Cardiac fibroblast (primary cell): ENCODE results near the gene PPARGC1A.

Experiments used
- DNase-seq, 2 donors: peaks; one replicate each; pipeline versions ENCODE4 v3.0.0 to v3.0.0-alpha.2; 2010; ENCODE audit warnings: low read depth in 2 of 2
- H3K4me3 ChIP-seq, 2 donors: replicated peaks in 1 of 2; 1 replicate in 1 of 2; 2 replicates in 1 of 2; pipeline ENCODE4 v1.5.1; 2011; ENCODE audit warnings: low read depth in 2 of 2, low read length in 2 of 2, mild to moderate bottlenecking in 2 of 2, moderate library complexity in 1 of 2
- TF ChIP-seq, protein P1 (sequence below): IDR thresholded peaks from one replicate; pipeline ENCODE4 v1.5.1; 2011; ENCODE audit warnings: low read depth, mild to moderate bottlenecking, low read length, inconsistent platforms

PPARGC1A gene

DNA sequence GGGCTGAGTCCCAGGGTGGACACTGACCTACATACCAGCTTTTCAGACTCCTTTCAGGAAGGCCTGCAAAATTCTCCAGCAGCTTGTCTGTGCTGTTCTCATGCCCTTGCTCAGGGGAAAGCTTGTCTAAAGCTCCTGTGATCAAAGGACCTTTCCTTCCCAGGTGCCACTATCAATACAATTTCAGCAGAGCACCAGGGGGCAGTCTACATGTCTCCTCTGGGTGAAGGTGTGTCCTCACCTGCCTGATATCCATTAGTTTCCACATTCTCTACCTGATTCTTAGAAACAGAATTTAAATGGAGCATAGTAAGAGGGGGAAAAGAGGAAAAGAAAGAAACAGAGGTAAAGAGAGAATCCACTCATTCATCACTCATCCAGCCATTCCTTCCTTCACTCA, 114.2 kb downstream of the PPARGC1A start:
- no peak overlapping the region for H3K4me3 ChIP-seq
- TF ChIP-seq, protein P1, sequence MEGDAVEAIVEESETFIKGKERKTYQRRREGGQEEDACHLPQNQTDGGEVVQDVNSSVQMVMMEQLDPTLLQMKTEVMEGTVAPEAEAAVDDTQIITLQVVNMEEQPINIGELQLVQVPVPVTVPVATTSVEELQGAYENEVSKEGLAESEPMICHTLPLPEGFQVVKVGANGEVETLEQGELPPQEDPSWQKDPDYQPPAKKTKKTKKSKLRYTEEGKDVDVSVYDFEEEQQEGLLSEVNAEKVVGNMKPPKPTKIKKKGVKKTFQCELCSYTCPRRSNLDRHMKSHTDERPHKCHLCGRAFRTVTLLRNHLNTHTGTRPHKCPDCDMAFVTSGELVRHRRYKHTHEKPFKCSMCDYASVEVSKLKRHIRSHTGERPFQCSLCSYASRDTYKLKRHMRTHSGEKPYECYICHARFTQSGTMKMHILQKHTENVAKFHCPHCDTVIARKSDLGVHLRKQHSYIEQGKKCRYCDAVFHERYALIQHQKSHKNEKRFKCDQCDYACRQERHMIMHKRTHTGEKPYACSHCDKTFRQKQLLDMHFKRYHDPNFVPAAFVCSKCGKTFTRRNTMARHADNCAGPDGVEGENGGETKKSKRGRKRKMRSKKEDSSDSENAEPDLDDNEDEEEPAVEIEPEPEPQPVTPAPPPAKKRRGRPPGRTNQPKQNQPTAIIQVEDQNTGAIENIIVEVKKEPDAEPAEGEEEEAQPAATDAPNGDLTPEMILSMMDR, result no peak
- no peak for DNase-seq

DNA sequence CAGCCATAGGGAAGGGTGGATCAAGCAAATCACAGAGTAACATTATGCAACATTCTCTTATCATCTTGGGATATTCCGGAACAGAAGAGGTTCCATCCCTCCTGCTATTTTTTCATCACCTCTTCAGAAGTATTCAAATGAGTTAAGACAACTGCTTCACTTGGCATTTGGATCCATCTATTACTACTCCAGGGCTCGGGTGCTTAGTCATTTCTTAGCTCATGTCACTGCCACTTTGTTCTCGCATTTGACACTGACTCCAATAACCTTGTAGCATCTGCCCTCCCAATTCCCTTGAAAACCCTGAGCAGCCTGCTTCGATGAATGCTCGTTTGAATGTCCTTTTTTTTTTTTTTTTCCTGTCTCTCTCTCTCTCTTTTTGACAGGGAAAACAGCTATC, 114.9 kb downstream of the PPARGC1A start:
- DNase-seq, result peak in 1 of 2 donors; percentile 3
- TF ChIP-seq, protein P1, result no peak

DNA sequence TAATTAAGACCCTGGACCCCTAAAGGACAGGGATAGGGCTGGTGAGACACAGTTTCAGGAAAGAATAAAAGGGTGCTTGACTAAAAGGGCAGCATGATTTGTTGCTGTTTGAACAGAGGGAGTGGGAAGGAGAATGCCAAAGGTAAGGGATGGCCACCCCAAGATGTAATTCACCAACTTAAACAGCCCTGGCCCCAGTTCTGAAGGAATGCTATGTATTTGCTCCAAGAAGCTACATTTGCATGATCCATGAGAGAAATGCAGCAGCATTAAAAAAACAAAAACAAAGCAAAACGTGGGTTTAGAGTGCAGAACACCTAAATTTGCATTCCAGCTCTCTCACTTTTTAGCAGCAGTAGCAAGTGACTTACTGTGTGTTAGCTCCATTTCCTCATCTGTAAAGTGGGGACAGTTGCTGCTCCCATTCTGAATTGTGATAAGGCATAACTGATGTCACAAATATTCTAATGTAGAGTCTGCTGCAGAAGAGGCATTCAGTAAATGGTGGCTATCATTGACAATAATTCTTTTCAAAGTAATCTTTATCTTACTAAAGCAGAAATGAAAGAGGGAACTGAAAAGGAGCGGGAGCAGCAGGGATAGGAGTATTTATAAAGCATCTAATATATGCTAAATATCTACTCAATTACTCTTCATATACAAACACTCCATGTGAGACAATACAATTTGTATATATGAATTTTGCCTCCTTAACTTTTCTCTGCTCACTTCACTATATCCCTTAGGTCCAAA, 115.8 kb downstream of the PPARGC1A start:
- H3K4me3 ChIP-seq, result no peak overlapping the region
- no peak for DNase-seq
- TF ChIP-seq, protein P1, result no peak

More for the DNA sequence above, 114.9 kb downstream of the PPARGC1A start:
- H3K4me3 ChIP-seq, result no peak overlapping the region

DNA sequence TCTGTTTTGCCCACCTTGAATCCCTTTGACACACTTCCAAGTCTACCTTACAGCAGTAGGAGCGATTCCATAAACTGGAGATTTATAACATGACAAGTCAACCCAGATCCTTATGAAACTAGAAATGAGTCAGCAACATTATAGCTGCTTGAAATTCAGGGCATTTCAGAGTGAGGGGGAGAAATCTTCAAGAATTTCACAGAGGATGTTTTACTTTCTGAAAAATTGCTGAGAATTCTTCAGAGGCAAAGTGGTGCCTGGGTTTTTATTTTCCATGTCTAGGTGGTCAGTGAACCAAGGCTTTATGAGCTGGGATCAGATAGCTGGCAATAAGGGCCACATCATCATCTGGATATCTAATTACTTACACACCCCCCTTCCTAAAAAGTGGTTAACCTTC, 119.8 kb downstream of the PPARGC1A start:
- peak in 1 of 2 donors; percentile 14 for DNase-seq
- TF ChIP-seq, protein P1, result no peak

DNA sequence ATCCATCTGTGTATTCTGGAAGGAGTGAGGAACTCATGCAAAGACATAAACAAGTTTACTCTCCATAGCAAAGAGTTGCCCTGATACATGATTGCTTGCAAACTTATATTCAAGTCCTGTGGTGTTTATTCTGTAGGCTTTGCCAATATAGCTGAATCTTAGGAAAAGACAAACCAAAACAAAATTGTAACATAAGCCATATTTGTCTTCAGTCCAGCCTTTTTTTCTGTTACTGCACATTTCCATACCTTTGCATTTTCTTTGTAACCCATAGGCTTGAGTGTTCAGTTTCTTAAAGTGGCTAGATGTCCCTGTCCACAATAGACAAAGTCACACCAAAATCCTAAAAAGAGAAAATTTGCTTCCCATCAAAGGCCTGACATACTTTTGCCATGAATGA, 120.4 kb downstream of the PPARGC1A start:
- no peak for DNase-seq
- TF ChIP-seq, protein P1, result no peak
- H3K4me3 ChIP-seq, result no peak overlapping the region

More for the DNA sequence above, 119.8 kb downstream of the PPARGC1A start:
- H3K4me3 ChIP-seq, result no peak overlapping the region

DNA sequence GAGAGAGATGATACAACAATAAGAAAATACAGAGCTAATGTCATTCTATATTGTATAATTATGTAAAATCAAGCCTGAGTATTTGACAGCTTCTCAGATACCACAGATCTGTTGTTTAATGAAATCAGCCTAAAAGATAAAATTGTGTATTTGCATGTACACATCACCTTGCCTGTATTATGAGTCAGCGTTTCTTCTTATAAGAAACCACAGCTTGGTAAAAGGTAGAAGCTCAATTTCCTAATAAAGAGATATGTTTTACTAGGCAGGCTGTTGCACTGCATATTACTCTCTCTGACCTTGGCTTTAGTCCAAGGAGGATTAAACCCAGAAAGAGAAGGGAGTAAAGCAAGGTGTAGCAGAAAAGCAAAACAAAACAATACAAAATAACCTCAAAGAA, 121.3 kb downstream of the PPARGC1A start:
- H3K4me3 ChIP-seq, result no peak overlapping the region
- TF ChIP-seq, protein P1, result no peak
- DNase-seq, result no peak

DNA sequence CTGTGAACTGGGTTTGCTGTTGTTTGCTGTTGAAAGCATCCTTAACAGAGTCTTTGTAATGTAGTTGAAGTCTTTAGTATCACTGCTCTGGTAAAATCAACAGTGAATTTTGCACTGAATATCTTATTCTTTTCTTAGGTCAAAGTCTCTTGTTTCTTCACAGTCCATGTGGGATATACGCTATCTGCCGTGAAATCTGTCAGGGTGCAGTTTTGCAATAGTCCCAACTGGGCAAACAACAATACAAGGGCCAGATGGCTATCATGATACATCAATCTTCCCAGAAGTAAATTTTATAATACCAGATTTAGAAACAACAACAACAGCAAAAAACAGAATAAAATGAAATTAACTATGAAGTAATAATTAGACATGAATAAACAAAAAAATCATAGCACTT, 123.5 kb downstream of the PPARGC1A start:
- no peak for DNase-seq
- no peak overlapping the region for H3K4me3 ChIP-seq
- TF ChIP-seq, protein P1, result no peak
